Measurements from ENCODE around the gene C5orf52. TPM values are rescaled to one million over a fixed set of nuclear protein-coding genes. Genes with fewer than 3 reads are reported as not detected.

Gene C5orf52
- total and polyA plus RNA-seq, 2 donors (not counting 3 experiments of a cell fraction or from before 2014, with no cell fraction given) = not detected

- no peak for DNase-seq (ENCODE audit: low read depth, low spot score)
- no peak overlapping the region for H2AFZ ChIP-seq (ENCODE audit: low read depth, low read length)
Measured at GRCh38 chr5:157709346-157709745, 38.0 kb downstream of the C5orf52 start.

More at GRCh38 chr5:157709346-157709745, 38.0 kb downstream of the C5orf52 start:
- dilution Hi-C loops (cut with MboI; ENCODE audit: extremely low pct_ligation_motif_present, low sequenced_read_pairs) (no loop called here), intact Hi-C loops (cut with micrococcal nuclease) (no loop called here)
- H3K27me3 ChIP-seq (ENCODE audit: control insufficient read depth in 2 of 2, insufficient read depth in 2 of 2, low read length in 2 of 2) = peaks cover 0 to 2% of the 10 kb centered on the region in 2 experiments
- TF ChIP-seq GATA2 (IDR thresholded peaks at IDR 0.05; ENCODE audit: insufficient read depth, insufficient read length, low read depth, low read length) (no peak), FOS (IDR thresholded peaks at IDR 0.05; ENCODE audit: borderline replicate concordance, insufficient read depth, low read length) (no peak), POLR2AphosphoS5 (IDR thresholded peaks at IDR 0.05; ENCODE audit: insufficient read depth, low read depth, low read length) (no peak), MAX (IDR thresholded peaks at IDR 0.05; ENCODE audit: insufficient read depth, insufficient read length) (no peak), JUN (IDR thresholded peaks at IDR 0.05; ENCODE audit: borderline replicate concordance, insufficient read depth, insufficient read length, low read depth) (no peak), MYC (IDR thresholded peaks at IDR 0.05; ENCODE audit: low read depth, low read length) (no peak), CTCF (IDR thresholded peaks at IDR 0.05; ENCODE audit: extremely low read depth in 1 of 2, insufficient read depth in 1 of 2, low read depth in 1 of 2, low read length in 2 of 2) (no peak), EZH2 (IDR thresholded peaks at IDR 0.05; ENCODE audit: borderline replicate concordance, low read depth, low read length, severe bottlenecking) (no peak), POLR2A (IDR thresholded peaks at IDR 0.05; ENCODE audit: low read depth, low read length) (no peak)
- no peaks in the 10 kb centered on the region for H4K20me1 ChIP-seq (replicated peaks; ENCODE audit: control insufficient read depth, extremely low read depth, insufficient read depth, low read length)
- H3K79me2 ChIP-seq (ENCODE audit: control insufficient read depth, insufficient read depth, low read length) = no peaks in the 10 kb centered on the region
- H3K9ac ChIP-seq (replicated peaks; ENCODE audit: extremely low read depth, insufficient read depth, low read length) = no peak overlapping the region
- H3K4me3 ChIP-seq (replicated peaks in 1 of 3; ENCODE audit: insufficient read depth in 1 of 3, low read depth in 1 of 3, low read length in 3 of 3) = no peak overlapping the region
- no peaks in the 10 kb centered on the region for H3K36me3 ChIP-seq (ENCODE audit: control insufficient read depth in 2 of 2, extremely low read depth in 1 of 2, insufficient read depth in 2 of 2, low read length in 2 of 2)
- no peaks in the 10 kb centered on the region for H3K9me3 ChIP-seq (replicated peaks; ENCODE audit: control insufficient read depth, insufficient read depth, low read length)
- no TSS peak for BruUV-seq (replicated peaks)
- no peak for FAIRE-seq
- H3K4me2 ChIP-seq (ENCODE audit: insufficient read depth, low read length) = no peak overlapping the region
- H3K27ac ChIP-seq (ENCODE audit: insufficient read depth, low read depth, low read length) = no peak overlapping the region
- no peaks in the 10 kb centered on the region for H3K9me1 ChIP-seq (replicated peaks; ENCODE audit: control insufficient read depth, extremely low read depth, insufficient read depth, low read length)
- no peaks in the 10 kb centered on the region for H3K4me1 ChIP-seq (ENCODE audit: control insufficient read depth, extremely low read depth, insufficient read depth, low read length)
- ChIA-PET CTCF (no interaction called here), POLR2A (no interaction called here)
